OCI-LY7 (cell line): Measurements from ENCODE around the gene CENPQ. TPM values are rescaled to one million over a fixed set of nuclear protein-coding genes. Genes with fewer than 3 reads are reported as not detected.

ENCODE experiments used
- BruUV-seq: library from RNA; stranded (reverse); fragments of 400-500 nt; replicated peaks from 2 replicates; lab custom pipeline; 2021; lab: Mats Ljungman, UMichigan
- CTCF ChIA-PET: fragments of 300-600 bp; sonication (Branson Sonifier 250); formaldehyde crosslinking; loops from one replicate; lab custom pipeline; 2022; ENCODE audit warnings: antibody characterized with exemption; ENCODE audit not compliant: unreplicated experiment; lab: Charles Lee
- POLR2A ChIA-PET: fragments of 300-600 bp; sonication (Branson Sonifier 250); formaldehyde crosslinking; loops from one replicate; lab custom pipeline; 2022; ENCODE audit warnings: antibody characterized with exemption; lab: Charles Lee
- DNase-seq: peaks from one replicate; pipeline ENCODE4 v3.0.0-alpha.2; 2015; ENCODE audit warnings: low spot score
- H2AFZ ChIP-seq: fragments of 200-600 bp; sonication (generic), shearing (Covaris generic); 2 replicates; pipeline ENCODE4 v1.6.1; 2014; ENCODE audit warnings: mild to moderate bottlenecking, antibody characterized with exemption, low read length, moderate library complexity
- H3K27ac ChIP-seq: fragments of 200-600 bp; sonication (generic); 2 replicates; pipeline ENCODE4 v1.5.1; 2014; ENCODE audit warnings: mixed run types, low read depth, mild to moderate bottlenecking, moderate library complexity, low read length, inconsistent platforms; ENCODE audit not compliant: poor library complexity, severe bottlenecking
- H3K36me3 ChIP-seq: fragments of 200-600 bp; sonication (generic); 2 replicates; pipeline ENCODE4 v1.6.1; 2014; ENCODE audit warnings: mild to moderate bottlenecking, antibody characterized with exemption, low read length, moderate library complexity, mixed read lengths; ENCODE audit not compliant: insufficient read depth
- H3K4me1 ChIP-seq: fragments of 200-600 bp; sonication (generic); 2 replicates; pipeline ENCODE4 v1.5.1; 2014; ENCODE audit warnings: mild to moderate bottlenecking, low read length; ENCODE audit not compliant: insufficient read depth, poor library complexity, severe bottlenecking
- H3K4me2 ChIP-seq: fragments of 200-600 bp; sonication (generic); 2 replicates; pipeline ENCODE4 v1.6.1; 2014; ENCODE audit warnings: mild to moderate bottlenecking, low read length
- H3K4me3 ChIP-seq: fragments of 200-600 bp; sonication (generic); 2 replicates; pipeline ENCODE4 v1.5.1; 2014; ENCODE audit warnings: mild to moderate bottlenecking, low read depth, low read length; ENCODE audit not compliant: poor library complexity, severe bottlenecking
- H3K79me2 ChIP-seq: fragments of 200-600 bp; sonication (generic); 2 replicates; pipeline ENCODE4 v1.6.1; 2016; ENCODE audit warnings: low read depth, mild to moderate bottlenecking, low read length, moderate library complexity, mixed read lengths; ENCODE audit not compliant: insufficient read depth
- H3K9me2 ChIP-seq: fragments of 200-600 bp; sonication (generic); 2 replicates; pipeline ENCODE4 v1.6.1; 2016; ENCODE audit warnings: mild to moderate bottlenecking, low read length, mixed read lengths; ENCODE audit not compliant: insufficient read depth
- H3K9me3 ChIP-seq: fragments of 200-600 bp; sonication (generic); 2 replicates; pipeline ENCODE4 v1.6.1; 2014; ENCODE audit warnings: mild to moderate bottlenecking, mixed run types, low read length, mixed read lengths
- H4K20me1 ChIP-seq: fragments of 200-600 bp; sonication (generic); 2 replicates; pipeline ENCODE4 v1.6.1; 2014; ENCODE audit warnings: mild to moderate bottlenecking, antibody characterized with exemption, low read length, moderate library complexity, mixed read lengths; ENCODE audit not compliant: insufficient read depth
- CTCF ChIP-seq: fragments of 200-600 bp; sonication (generic); conservative IDR thresholded peaks from 2 replicates; pipeline ENCODE4 v1.5.1; 2014; ENCODE audit warnings: mild to moderate bottlenecking, antibody characterized with exemption, low read length, moderate library complexity, mixed read lengths
- EZH2phosphoT487 ChIP-seq: fragments of 200-600 bp; sonication (generic); IDR thresholded peaks from 2 replicates; pipeline ENCODE4 v1.6.1; 2018; ENCODE audit warnings: low read depth, borderline replicate concordance, mild to moderate bottlenecking, mixed run types, antibody characterized with exemption, low read length, moderate library complexity, mixed read lengths
- intact Hi-C: fragments of 100-400 bp; cut with micrococcal nuclease; formaldehyde crosslinking; loops from one replicate; pipeline ENCODE4 v1.10.0; 2022; ENCODE audit not compliant: unreplicated experiment
- total RNA-seq, 2 experiments: library from RNA; depleted of rRNA in 1 of 2; stranded (reverse); fragments of >200 nt in 1 of 2; shearing (Covaris generic) in 1 of 2; gene quantifications; 2 replicates each; pipeline ENCODE4 v1.2.3, GENCODE V29; 2014 to 2022

CENPQ gene
- total RNA-seq, 2 experiments from 2014 or later = 7.4 to 10.4 TPM

GRCh38 chr6:49430866-49431265, 32.3 kb upstream of the CENPQ start:
- Histone ChIP-seq H3K4me2 (no peak overlapping the region), H3K79me2 (no peaks in the 10 kb centered on the region), H4K20me1 (no peaks in the 10 kb centered on the region), H3K9me3 (no peaks in the 10 kb centered on the region), H3K4me1 (no peaks in the 10 kb centered on the region), H2AFZ (no peak overlapping the region), H3K36me3 (peaks cover 39% of the 10 kb centered on the region), H3K27ac (no peak overlapping the region), H3K9me2 (no peaks in the 10 kb centered on the region), H3K4me3 (no peak overlapping the region)
- no peak for DNase-seq
- no TSS peak for BruUV-seq
- TF ChIP-seq CTCF = no peak
- no peak for TF ChIP-seq EZH2phosphoT487
- intact Hi-C loops = no loop called here
- ChIA-PET CTCF (no interaction called here), POLR2A (interaction anchor here (1.0 kb wide), 2 partner anchors 8 to 25 kb away, joined by 3 to 4 read pairs; no protein-coding TSS in a partner anchor)

- intact Hi-C loops = no loop called here
- no peak overlapping the region for H2AFZ ChIP-seq
- H3K79me2 ChIP-seq = no peaks in the 10 kb centered on the region
- no peaks in the 10 kb centered on the region for H4K20me1 ChIP-seq
- no peak overlapping the region for H3K4me2 ChIP-seq
- no peak overlapping the region for H3K4me3 ChIP-seq
- TF ChIP-seq EZH2phosphoT487 (no peak), CTCF (peak; percentile 66; the same call in 1 of the 2 replicates)
- no peaks in the 10 kb centered on the region for H3K4me1 ChIP-seq
- no peaks in the 10 kb centered on the region for H3K9me2 ChIP-seq
- H3K9me3 ChIP-seq = no peaks in the 10 kb centered on the region
- BruUV-seq = no TSS peak
- POLR2A ChIA-PET = interaction anchor here (1.1 to 1.5 kb wide), 2 partner anchors 12 to 16 kb away, joined by 3 to 6 read pairs; no protein-coding TSS in a partner anchor
- peak; percentile 8 for DNase-seq
- no peak overlapping the region for H3K27ac ChIP-seq
- H3K36me3 ChIP-seq = peaks cover 40% of the 10 kb centered on the region
- CTCF ChIA-PET = no interaction called here
Observed at GRCh38 chr6:49453221-49453620, 9.9 kb upstream of the CENPQ start.

- no peaks in the 10 kb centered on the region for H4K20me1 ChIP-seq
- no peak overlapping the region for H2AFZ ChIP-seq
- no TSS peak for BruUV-seq
- no peak for TF ChIP-seq CTCF
- no peak for TF ChIP-seq EZH2phosphoT487
- H3K4me1 ChIP-seq = peaks cover 4% of the 10 kb centered on the region
- DNase-seq = no peak
- ChIA-PET CTCF (no interaction called here), POLR2A (interaction anchor here (0.7 kb wide), 2 partner anchors 14 to 24 kb away, joined by 3 to 4 read pairs; no protein-coding TSS in a partner anchor)
- no peak overlapping the region for H3K4me3 ChIP-seq
- intact Hi-C loops = no loop called here
- H3K36me3 ChIP-seq = peaks cover 29% of the 10 kb centered on the region
- no peak overlapping the region for H3K4me2 ChIP-seq
- H3K79me2 ChIP-seq = peaks cover under 1% of the 10 kb centered on the region; the same call in 1 of the 2 replicates
- H3K9me2 ChIP-seq = no peaks in the 10 kb centered on the region
- H3K9me3 ChIP-seq = no peaks in the 10 kb centered on the region
- no peak overlapping the region for H3K27ac ChIP-seq
Observed at GRCh38 chr6:49454787-49455709, 8.1 kb upstream of the CENPQ start.
